GM10266 (cell line): ENCODE data around the gene OR2T27.

Source experiments
- DNase-seq: peaks from one replicate; pipeline ENCODE4 v3.0.0; 2012; ENCODE audit errors: extremely low spot score
- CTCF ChIP-seq: IDR thresholded peaks from 2 replicates; pipeline ENCODE4 v1.5.1; 2012; ENCODE audit warnings: mild to moderate bottlenecking, low read depth; ENCODE audit not compliant: control insufficient read depth, insufficient read depth; ENCODE audit errors: missing control alignments

Gene OR2T27

GRCh38 chr1:248610301-248610700, 45.0 kb downstream of the OR2T27 start:
- no peak for TF ChIP-seq CTCF
- no peak for DNase-seq
